Neural cell (in vitro differentiated cells): ENCODE data around the gene VARS2.

ENCODE experiments used
- CTCF ChIP-seq: fragments of 450-650 bp; IDR thresholded peaks from 2 replicates; pipeline ENCODE4 v1.5.1; 2014; ENCODE audit warnings: antibody characterized with exemption, mild to moderate bottlenecking, moderate library complexity; ENCODE audit not compliant: poor library complexity, severe bottlenecking
- EP300 ChIP-seq: fragments of 450-650 bp; conservative IDR thresholded peaks from 2 replicates; pipeline ENCODE4 v1.6.1; 2014; ENCODE audit warnings: antibody characterized with exemption, mild to moderate bottlenecking, moderate library complexity; ENCODE audit not compliant: poor library complexity, severe bottlenecking
- EZH2 ChIP-seq: fragments of 200-600, 300-800 bp; shearing (Covaris generic), sonication (generic); IDR thresholded peaks from 2 replicates; pipeline ENCODE4 v1.6.1; 2014; ENCODE audit warnings: antibody characterized with exemption, low read length, borderline replicate concordance, mild to moderate bottlenecking; ENCODE audit not compliant: insufficient read depth, poor library complexity, severe bottlenecking
- MXI1 ChIP-seq: fragments of 450-650 bp; conservative IDR thresholded peaks from 2 replicates; pipeline ENCODE4 v1.6.1; 2014; ENCODE audit warnings: antibody characterized with exemption, mild to moderate bottlenecking; ENCODE audit not compliant: poor library complexity, severe bottlenecking
- POLR2AphosphoS5 ChIP-seq: IDR thresholded peaks from 2 replicates; pipeline ENCODE4 v1.6.1; 2012
- RAD21 ChIP-seq: fragments of 450-650 bp; conservative IDR thresholded peaks from 2 replicates; pipeline ENCODE4 v1.6.1; 2014; ENCODE audit warnings: antibody characterized with exemption, mild to moderate bottlenecking, moderate library complexity
- SMC3 ChIP-seq: fragments of 450-650 bp; conservative IDR thresholded peaks from 2 replicates; pipeline ENCODE4 v1.6.1; 2014; ENCODE audit warnings: antibody characterized with exemption, mild to moderate bottlenecking, moderate library complexity; ENCODE audit not compliant: poor library complexity
- TAF1 ChIP-seq: IDR thresholded peaks from 2 replicates; pipeline ENCODE4 v1.6.1; 2012; ENCODE audit warnings: low read depth
- TF ChIP-seq, protein P1 (sequence below): IDR thresholded peaks from 2 replicates; pipeline ENCODE4 v1.6.1; 2012; ENCODE audit warnings: borderline replicate concordance

- no peak for TF ChIP-seq POLR2AphosphoS5
- TF ChIP-seq, protein P1, sequence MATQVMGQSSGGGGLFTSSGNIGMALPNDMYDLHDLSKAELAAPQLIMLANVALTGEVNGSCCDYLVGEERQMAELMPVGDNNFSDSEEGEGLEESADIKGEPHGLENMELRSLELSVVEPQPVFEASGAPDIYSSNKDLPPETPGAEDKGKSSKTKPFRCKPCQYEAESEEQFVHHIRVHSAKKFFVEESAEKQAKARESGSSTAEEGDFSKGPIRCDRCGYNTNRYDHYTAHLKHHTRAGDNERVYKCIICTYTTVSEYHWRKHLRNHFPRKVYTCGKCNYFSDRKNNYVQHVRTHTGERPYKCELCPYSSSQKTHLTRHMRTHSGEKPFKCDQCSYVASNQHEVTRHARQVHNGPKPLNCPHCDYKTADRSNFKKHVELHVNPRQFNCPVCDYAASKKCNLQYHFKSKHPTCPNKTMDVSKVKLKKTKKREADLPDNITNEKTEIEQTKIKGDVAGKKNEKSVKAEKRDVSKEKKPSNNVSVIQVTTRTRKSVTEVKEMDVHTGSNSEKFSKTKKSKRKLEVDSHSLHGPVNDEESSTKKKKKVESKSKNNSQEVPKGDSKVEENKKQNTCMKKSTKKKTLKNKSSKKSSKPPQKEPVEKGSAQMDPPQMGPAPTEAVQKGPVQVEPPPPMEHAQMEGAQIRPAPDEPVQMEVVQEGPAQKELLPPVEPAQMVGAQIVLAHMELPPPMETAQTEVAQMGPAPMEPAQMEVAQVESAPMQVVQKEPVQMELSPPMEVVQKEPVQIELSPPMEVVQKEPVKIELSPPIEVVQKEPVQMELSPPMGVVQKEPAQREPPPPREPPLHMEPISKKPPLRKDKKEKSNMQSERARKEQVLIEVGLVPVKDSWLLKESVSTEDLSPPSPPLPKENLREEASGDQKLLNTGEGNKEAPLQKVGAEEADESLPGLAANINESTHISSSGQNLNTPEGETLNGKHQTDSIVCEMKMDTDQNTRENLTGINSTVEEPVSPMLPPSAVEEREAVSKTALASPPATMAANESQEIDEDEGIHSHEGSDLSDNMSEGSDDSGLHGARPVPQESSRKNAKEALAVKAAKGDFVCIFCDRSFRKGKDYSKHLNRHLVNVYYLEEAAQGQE, result no peak
- no peak for TF ChIP-seq EZH2
- no peak for TF ChIP-seq EP300
- no peak for TF ChIP-seq MXI1
- no peak for TF ChIP-seq CTCF
- TF ChIP-seq SMC3, result no peak
- no peak for TF ChIP-seq TAF1
- TF ChIP-seq RAD21, result no peak
These were observed 30.0 kb downstream of the VARS2 start for GRCh38 chr6:30944051-30944450.
